Caco-2 (cell line): ENCODE data around the gene SIPA1. TPM values are rescaled to one million over a fixed set of nuclear protein-coding genes. Genes with fewer than 3 reads are reported as not detected.

Experiments used
- BruUV-seq: library from RNA; stranded (reverse); fragments of 400-500 nt; replicated peaks from 2 replicates; lab custom pipeline; 2021; lab: Mats Ljungman, UMichigan
- CTCF ChIA-PET: fragments of 300-600 bp; sonication (Branson Sonifier 250); formaldehyde crosslinking; loops from one replicate; lab custom pipeline; 2022; ENCODE audit warnings: antibody characterized with exemption; lab: Charles Lee
- POLR2A ChIA-PET: fragments of 300-600 bp; sonication (Branson Sonifier 250); formaldehyde crosslinking; loops from one replicate; lab custom pipeline; 2022; ENCODE audit warnings: antibody characterized with exemption; lab: Charles Lee
- DNase-seq, 2 experiments: peaks; one replicate each; pipeline versions ENCODE4 v3.0.0 to v3.0.0-alpha.2; 2020 to 2022
- H3K27me3 ChIP-seq: replicated peaks from 2 replicates; pipeline ENCODE4 v1.6.0; 2011; ENCODE audit warnings: low read length; ENCODE audit not compliant: control insufficient read depth, insufficient read depth
- H3K36me3 ChIP-seq: 2 replicates; pipeline ENCODE4 v1.5.1; 2011; ENCODE audit warnings: low read length; ENCODE audit not compliant: control insufficient read depth, insufficient read depth
- H3K4me1 ChIP-seq: fragments of 250-450 bp; sonication (Bioruptor Pico); 2 replicates; pipeline ENCODE4 v1.5.1; 2020; ENCODE audit warnings: mild to moderate bottlenecking
- H3K4me3 ChIP-seq: 2 replicates; pipeline ENCODE4 v1.5.1; 2011; ENCODE audit warnings: low read depth, mild to moderate bottlenecking, control low read depth, low read length
- H3K9me3 ChIP-seq: fragments of 250-450 bp; sonication (Bioruptor Pico); 2 replicates; pipeline ENCODE4 v1.5.1; 2020; ENCODE audit warnings: mild to moderate bottlenecking, moderate library complexity
- H3K27ac Mint-ChIP-seq: one replicate; pipeline ENCODE4 v1.8.0; 2022; ENCODE audit warnings: mixed read lengths; ENCODE audit not compliant: unreplicated experiment
- H3K27me3 Mint-ChIP-seq: one replicate; pipeline ENCODE4 v1.8.0; 2022; ENCODE audit warnings: mixed read lengths; ENCODE audit not compliant: insufficient read depth, unreplicated experiment
- H3K36me3 Mint-ChIP-seq: one replicate; pipeline ENCODE4 v1.8.0; 2022; ENCODE audit warnings: mild to moderate bottlenecking, mixed read lengths; ENCODE audit not compliant: insufficient read depth, unreplicated experiment
- H3K4me1 Mint-ChIP-seq: one replicate; pipeline ENCODE4 v1.8.0; 2022; ENCODE audit warnings: low read depth, mixed read lengths; ENCODE audit not compliant: unreplicated experiment
- H3K4me3 Mint-ChIP-seq: one replicate; pipeline ENCODE4 v1.8.0; 2022; ENCODE audit warnings: mild to moderate bottlenecking, moderate library complexity, mixed read lengths; ENCODE audit not compliant: unreplicated experiment
- H3K9me3 Mint-ChIP-seq: one replicate; pipeline ENCODE4 v1.8.0; 2022; ENCODE audit warnings: mixed read lengths; ENCODE audit not compliant: unreplicated experiment
- CTCF ChIP-seq, 2 experiments: fragments of 200-600 bp in 1 of 2; IDR thresholded peaks; 1 replicate in 1 of 2; 2 replicates in 1 of 2; pipeline versions ENCODE4 v1.5.1 to v1.8.0; 2011 to 2022; ENCODE audit warnings: antibody characterized with exemption in 1 of 2, control low read depth in 1 of 2, inconsistent platforms in 1 of 2, low read depth in 1 of 2, low read length in 1 of 2, mild to moderate bottlenecking in 1 of 2, moderate library complexity in 1 of 2; ENCODE audit not compliant: insufficient read depth in 1 of 2, severe bottlenecking in 1 of 2, unreplicated experiment in 1 of 2
- intact Hi-C: fragments of 100-400 bp; cut with micrococcal nuclease; formaldehyde crosslinking; loops from one replicate; pipeline ENCODE4 v1.10.0; 2022; ENCODE audit not compliant: unreplicated experiment
- total RNA-seq: library from RNA; stranded (reverse); gene quantifications from 2 replicates; pipeline ENCODE4 v1.2.3, GENCODE V29; 2022

The SIPA1 gene
- total RNA-seq, 1 experiment from 2014 or later: 30.5 TPM

- H3K4me1 ChIP-seq: peaks cover 15% of the 10 kb centered on the region
- no peaks in the 10 kb centered on the region for H3K27me3 Mint-ChIP-seq
- TF ChIP-seq CTCF (IDR thresholded peaks at IDR 0.05; ENCODE audit: insufficient read depth in 1 of 2, low read depth in 1 of 2, low read length in 1 of 2, severe bottlenecking in 1 of 2, unreplicated experiment in 1 of 2): no peak
- H3K27ac Mint-ChIP-seq: peak overlapping the region; percentile 28
- no peaks in the 10 kb centered on the region for H3K9me3 Mint-ChIP-seq
- BruUV-seq: no TSS peak
- H3K9me3 ChIP-seq: no peaks in the 10 kb centered on the region
- H3K36me3 Mint-ChIP-seq: peaks cover 6% of the 10 kb centered on the region
- H3K27me3 ChIP-seq: no peaks in the 10 kb centered on the region
- H3K36me3 ChIP-seq: no peaks in the 10 kb centered on the region
- no peak overlapping the region for H3K4me3 ChIP-seq
- peaks cover 20% of the 10 kb centered on the region for H3K4me1 Mint-ChIP-seq
- intact Hi-C loops: no loop called here
- POLR2A ChIA-PET: no interaction called here
- no peak for DNase-seq
- no peak overlapping the region for H3K4me3 Mint-ChIP-seq
- CTCF ChIA-PET: no interaction called here
These were observed 7.8 kb downstream of the SIPA1 start for GRCh38 chr11:65645710-65646109.

GRCh38 chr11:65646288-65646957 lies 8.5 kb downstream of the SIPA1 start:
- POLR2A ChIA-PET: interaction anchor here (0.9 kb wide), 1 partner anchor 17 kb away, joined by 6 read pairs; the partner anchor contains the start of gene RELA
- BruUV-seq: no TSS peak
- CTCF ChIA-PET: interaction anchor here (1.0 to 1.2 kb wide), 3 partner anchors 39 to 238 kb away, joined by 3 to 4 read pairs (median 3); partner anchors contain the start of gene MUS81
- peak overlapping the region; percentile 79 for H3K4me3 ChIP-seq
- peaks cover 13% of the 10 kb centered on the region for H3K36me3 Mint-ChIP-seq
- H3K27me3 ChIP-seq: no peaks in the 10 kb centered on the region
- H3K36me3 ChIP-seq: no peaks in the 10 kb centered on the region
- no peak for TF ChIP-seq CTCF (IDR thresholded peaks at IDR 0.05; ENCODE audit: insufficient read depth in 1 of 2, low read depth in 1 of 2, low read length in 1 of 2, severe bottlenecking in 1 of 2, unreplicated experiment in 1 of 2)
- no peak for DNase-seq
- H3K4me1 Mint-ChIP-seq: peaks cover 20% of the 10 kb centered on the region
- no peaks in the 10 kb centered on the region for H3K9me3 Mint-ChIP-seq
- no peaks in the 10 kb centered on the region for H3K27me3 Mint-ChIP-seq
- H3K27ac Mint-ChIP-seq: no peak overlapping the region
- peak overlapping the region; percentile 79 for H3K4me3 Mint-ChIP-seq
- H3K9me3 ChIP-seq: no peaks in the 10 kb centered on the region
- H3K4me1 ChIP-seq: peaks cover 16% of the 10 kb centered on the region
- intact Hi-C loops: no loop called here

GRCh38 chr11:65646958-65647701 lies 9.2 kb downstream of the SIPA1 start:
- no peaks in the 10 kb centered on the region for H3K27me3 ChIP-seq
- peaks cover 15% of the 10 kb centered on the region for H3K36me3 Mint-ChIP-seq
- ChIA-PET POLR2A (interaction anchor here (0.6 to 0.9 kb wide), 5 partner anchors 12 to 485 kb away, joined by 4 to 9 read pairs (median 6); partner anchors contain the start of genes EHBP1L1 and RELA), CTCF (interaction anchor here (1.0 to 1.2 kb wide), 3 partner anchors 40 to 238 kb away, joined by 3 to 4 read pairs (median 3); partner anchors contain the start of gene MUS81)
- no peaks in the 10 kb centered on the region for H3K27me3 Mint-ChIP-seq
- no peaks in the 10 kb centered on the region for H3K36me3 ChIP-seq
- BruUV-seq: TSS peak; percentile 14
- peaks cover 22% of the 10 kb centered on the region for H3K4me1 Mint-ChIP-seq
- H3K27ac Mint-ChIP-seq: peak overlapping the region; percentile 64
- H3K9me3 ChIP-seq: no peaks in the 10 kb centered on the region
- TF ChIP-seq CTCF (IDR thresholded peaks at IDR 0.05; ENCODE audit: insufficient read depth in 1 of 2, low read depth in 1 of 2, low read length in 1 of 2, severe bottlenecking in 1 of 2, unreplicated experiment in 1 of 2): no peak
- peak in 1 of 2 experiments; percentile 76 for DNase-seq
- peak overlapping the region; percentile 79 for H3K4me3 ChIP-seq
- no peaks in the 10 kb centered on the region for H3K9me3 Mint-ChIP-seq
- peak overlapping the region; percentile 79 for H3K4me3 Mint-ChIP-seq
- H3K4me1 ChIP-seq: peaks cover 23% of the 10 kb centered on the region
- intact Hi-C loops: no loop called here
